NCI-H187 (cell line): Measurements from ENCODE around the gene LRIF1.
A peak's percentile ranks its signal among the peaks of the same experiment; 100 is the strongest.
"Not testable (repeated sequence)": the region's sequence is repeated elsewhere in the genome, so short reads cannot be mapped to it uniquely, and the experiment has no call there.

ENCODE experiments used
- DNase-seq, 2 experiments: peaks; one replicate each; lab custom pipeline; 2025; lab: John Stamatoyannopoulos, UW

Gene LRIF1

GRCh38 chr1:110963691-110964454 lies at the start of gene LRIF1:
Gene LRIF1, minus strand, starts transcription at chr1:110963922. Its CDS starts 234 bp downstream, at chr1:110963688.
- peak; percentile 94 to 98 for DNase-seq

DNA sequence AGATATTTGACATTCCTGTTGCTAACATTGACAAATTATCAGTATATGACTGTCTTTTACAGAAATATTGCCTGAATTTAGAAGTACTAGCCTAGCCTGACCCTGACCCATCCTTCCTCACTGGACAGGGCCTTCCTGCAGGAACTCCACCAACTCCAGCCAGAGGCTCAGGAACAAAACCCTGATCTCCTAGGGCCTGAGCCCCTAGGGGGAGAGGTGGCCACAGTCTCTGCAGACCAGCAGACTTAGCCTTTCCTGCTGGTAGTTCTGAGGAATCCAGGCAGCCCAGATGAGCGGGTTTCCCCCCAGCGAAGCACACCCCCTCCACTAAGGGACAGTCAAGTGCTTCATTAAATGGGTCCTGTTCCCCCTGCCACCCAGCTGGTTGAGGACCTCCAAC lies 44.3 kb upstream of the LRIF1 start:
- DNase-seq: no peak

- DNase-seq: no peak
These were observed 42.8 kb upstream of the LRIF1 start for GRCh38 chr1:111006556-111006955.

DNA sequence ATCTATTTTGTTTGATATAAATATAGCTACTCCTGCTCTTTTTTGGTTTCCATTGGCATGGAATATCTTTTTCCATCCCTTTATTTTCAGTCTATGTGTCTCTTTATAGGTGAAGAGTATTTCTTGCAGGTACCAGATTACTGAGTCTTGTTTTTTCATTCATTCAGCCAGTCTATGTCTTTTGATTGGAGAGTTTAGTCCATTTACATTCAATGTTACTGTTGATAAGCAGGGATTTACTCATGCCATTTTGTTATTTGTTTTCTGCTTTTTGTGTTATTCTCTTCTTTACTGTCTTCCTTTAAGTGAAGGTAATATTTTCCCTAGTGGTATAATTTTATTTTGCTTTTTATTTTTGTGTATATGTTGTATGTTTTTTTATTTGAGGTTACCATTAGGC lies 35.9 kb upstream of the LRIF1 start:
- DNase-seq: not testable (repeated sequence)

DNA sequence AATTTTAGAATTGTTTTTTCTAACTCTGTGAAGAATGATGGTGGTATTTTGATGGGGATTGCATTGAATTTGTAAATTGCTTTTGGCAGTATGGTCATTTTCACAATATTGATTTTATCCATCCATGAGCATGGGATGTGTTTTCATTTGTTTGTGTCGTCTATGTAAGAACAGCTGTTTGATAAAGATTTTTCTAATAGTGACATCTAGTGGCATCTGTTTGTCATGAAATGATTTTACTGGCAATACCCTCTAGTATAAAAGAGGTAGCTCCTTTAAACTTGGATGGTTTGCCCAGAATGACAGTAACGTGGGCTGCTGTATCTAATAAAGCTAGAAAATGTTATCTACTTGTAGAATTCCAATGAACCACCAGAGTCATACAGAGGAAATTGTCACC lies 28.6 kb upstream of the LRIF1 start:
- DNase-seq: not testable (repeated sequence)

DNA sequence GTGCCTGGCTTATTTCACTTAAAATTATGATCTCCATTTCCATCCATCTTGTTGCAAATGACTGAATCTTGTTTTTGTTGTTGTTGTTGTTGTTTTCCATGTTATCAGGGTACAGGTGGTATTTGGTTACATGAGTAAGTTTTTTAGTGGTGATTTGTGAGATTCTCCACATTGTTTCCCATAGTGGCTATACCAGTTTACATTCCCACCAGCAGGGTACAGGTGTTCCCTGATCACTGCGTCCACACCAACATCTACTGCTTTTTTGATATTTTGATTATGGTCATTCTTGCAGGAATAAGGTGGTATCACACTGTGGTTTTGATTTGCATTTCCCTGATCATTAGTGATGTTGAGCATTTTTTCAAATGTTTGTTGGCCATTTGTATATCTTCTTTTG lies 27.6 kb upstream of the LRIF1 start:
- not testable (repeated sequence) for DNase-seq

- no peak for DNase-seq
These were observed 26.8 kb upstream of the LRIF1 start for GRCh38 chr1:110990541-110990940.

GRCh38 chr1:110986407-110986891 lies 22.7 kb upstream of the LRIF1 start:
- no peak for DNase-seq

GRCh38 chr1:110982320-110982719 lies 18.6 kb upstream of the LRIF1 start:
- no peak for DNase-seq

GRCh38 chr1:110979154-110979553 lies 15.4 kb upstream of the LRIF1 start:
- DNase-seq: no peak

GRCh38 chr1:110976089-110976488 lies 12.4 kb upstream of the LRIF1 start:
- DNase-seq: no peak

DNA sequence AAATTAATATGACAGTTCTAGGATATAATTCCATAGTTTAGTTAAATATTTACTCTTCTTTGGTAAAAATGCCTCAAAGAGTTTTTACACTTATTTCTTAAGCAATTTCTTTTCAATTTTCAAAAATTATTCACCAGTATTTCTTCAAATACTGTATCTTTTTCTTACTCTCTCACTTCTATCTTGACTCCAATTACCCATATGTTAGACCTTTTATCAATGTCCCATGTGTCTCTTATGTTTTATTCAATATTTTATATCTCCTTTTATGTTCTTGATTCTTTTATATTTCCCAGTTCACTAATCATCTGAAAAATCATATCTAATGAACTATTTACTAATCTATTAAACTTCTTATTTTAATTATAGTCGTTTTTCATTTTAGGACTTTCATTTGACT lies 11.5 kb upstream of the LRIF1 start:
- DNase-seq: no peak

GRCh38 chr1:110967256-110967655 lies 3.5 kb upstream of the LRIF1 start:
- no peak for DNase-seq

GRCh38 chr1:110964455-110964903 lies 757 bp upstream of the LRIF1 start:
- no peak for DNase-seq

- peak; percentile 28 to 57 for DNase-seq
These were observed 631 bp downstream of the LRIF1 start for GRCh38 chr1:110962892-110963690.

- no peak for DNase-seq
These were observed 1.8 kb downstream of the LRIF1 start for GRCh38 chr1:110961902-110962301.

DNA sequence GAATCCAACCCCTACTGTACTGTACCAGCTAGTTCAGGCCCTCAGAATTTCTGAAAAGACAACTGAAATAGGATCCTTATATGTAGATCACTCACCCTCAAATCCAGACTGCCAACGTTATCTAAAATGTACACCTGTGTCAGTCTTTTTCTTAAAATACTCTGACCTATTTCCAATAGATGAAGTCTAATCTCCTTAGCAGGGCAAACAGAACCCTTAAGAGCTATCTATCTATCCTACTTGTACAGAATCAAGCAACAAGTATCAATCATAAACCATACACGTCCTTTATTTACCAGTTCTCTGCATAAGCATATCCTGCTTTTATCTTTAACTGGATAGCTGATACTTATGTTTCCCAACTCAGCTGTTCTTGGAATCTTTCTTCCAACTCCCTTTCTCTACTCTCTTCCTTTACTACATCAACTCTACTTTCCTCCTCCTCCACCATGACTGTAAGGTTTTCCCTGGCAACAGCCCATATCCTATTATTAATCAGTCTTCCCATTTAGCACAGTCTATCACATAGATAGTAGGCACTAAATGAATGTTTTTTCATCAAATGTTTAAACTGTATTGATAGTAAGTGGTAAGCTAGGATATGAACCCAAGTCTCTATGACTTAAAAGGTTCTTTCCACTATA lies 2.8 kb downstream of the LRIF1 start:
- no peak for DNase-seq

GRCh38 chr1:110957798-110958197 lies 5.9 kb downstream of the LRIF1 start:
- DNase-seq: no peak

GRCh38 chr1:110956586-110956985 lies 7.1 kb downstream of the LRIF1 start:
- no peak for DNase-seq

DNA sequence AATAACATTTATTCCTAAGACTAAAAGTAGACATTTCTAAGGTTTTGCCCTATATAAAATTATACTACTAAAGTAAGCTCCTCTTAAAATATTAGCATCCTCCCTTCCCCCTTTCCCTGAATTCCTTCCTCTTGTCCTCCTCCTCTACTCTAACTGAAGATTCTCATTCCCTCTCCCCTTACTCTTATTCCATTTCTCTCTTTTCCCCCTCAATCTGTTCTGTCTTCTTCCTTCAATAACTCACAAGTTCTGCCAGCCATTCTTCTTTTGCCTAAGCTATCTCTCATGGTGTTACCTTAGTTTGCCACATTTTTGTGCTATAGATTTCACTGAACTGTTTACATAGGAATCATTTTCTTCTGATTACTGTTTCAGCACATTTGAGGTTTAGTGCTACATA lies 10.7 kb downstream of the LRIF1 start:
- DNase-seq: no peak

GRCh38 chr1:110952031-110952430 lies 11.7 kb downstream of the LRIF1 start:
- no peak for DNase-seq

DNA sequence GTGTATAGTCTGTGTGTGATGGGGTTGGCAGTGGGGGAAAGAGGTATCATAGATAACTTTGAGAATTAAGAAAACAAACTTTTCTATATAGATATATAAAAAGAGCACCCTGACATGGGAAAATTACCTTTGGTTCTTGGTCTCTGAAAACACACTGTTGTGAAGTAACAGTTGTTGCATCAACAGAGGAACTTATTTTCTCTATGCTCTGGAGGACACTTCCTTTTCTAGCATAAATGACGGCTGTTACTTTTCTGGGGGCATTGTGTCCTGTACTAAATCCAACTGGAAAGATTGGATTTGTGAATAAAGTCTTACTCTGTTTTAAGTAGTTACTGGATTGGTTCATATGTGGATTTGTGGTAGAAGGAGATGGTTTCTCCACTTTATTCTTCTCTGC lies 12.6 kb downstream of the LRIF1 start:
- DNase-seq: no peak
